ENCODE measurements around the gene CHSY3.

DNA sequence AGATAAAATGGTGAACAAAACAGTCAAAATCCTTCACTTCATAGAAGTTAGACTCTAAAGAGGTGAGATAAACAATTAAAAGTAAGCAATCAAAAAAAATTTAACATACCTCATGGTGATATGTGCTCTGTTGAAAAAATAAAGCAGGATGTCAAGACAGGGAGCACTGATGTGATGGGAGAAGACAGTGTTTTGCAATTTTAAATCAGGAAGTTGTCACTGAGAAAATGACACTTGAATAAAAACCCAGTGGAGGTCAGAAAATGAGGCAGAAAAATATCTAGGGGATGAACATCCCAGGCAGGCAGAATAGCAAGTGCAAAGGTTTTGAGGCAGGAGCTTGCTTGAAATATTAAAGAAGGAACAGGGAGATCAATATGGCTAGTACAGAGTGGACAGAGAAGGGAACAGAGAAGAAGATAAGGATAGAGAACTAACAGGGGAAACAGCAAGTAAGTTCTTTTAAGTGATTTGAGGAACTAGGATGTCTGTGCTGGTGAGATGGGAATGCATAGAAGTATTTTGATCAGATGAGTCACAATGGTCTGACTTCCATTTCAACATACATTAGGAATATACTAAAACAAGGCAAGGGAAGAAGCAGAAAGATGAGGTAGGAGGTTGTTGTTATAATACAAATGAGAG is 130.4 kb downstream of the CHSY3 start:
- no peak for TF ChIP-seq POLR2A (IDR thresholded peaks at IDR 0.05)
- TF ChIP-seq, protein P1, sequence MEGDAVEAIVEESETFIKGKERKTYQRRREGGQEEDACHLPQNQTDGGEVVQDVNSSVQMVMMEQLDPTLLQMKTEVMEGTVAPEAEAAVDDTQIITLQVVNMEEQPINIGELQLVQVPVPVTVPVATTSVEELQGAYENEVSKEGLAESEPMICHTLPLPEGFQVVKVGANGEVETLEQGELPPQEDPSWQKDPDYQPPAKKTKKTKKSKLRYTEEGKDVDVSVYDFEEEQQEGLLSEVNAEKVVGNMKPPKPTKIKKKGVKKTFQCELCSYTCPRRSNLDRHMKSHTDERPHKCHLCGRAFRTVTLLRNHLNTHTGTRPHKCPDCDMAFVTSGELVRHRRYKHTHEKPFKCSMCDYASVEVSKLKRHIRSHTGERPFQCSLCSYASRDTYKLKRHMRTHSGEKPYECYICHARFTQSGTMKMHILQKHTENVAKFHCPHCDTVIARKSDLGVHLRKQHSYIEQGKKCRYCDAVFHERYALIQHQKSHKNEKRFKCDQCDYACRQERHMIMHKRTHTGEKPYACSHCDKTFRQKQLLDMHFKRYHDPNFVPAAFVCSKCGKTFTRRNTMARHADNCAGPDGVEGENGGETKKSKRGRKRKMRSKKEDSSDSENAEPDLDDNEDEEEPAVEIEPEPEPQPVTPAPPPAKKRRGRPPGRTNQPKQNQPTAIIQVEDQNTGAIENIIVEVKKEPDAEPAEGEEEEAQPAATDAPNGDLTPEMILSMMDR (IDR thresholded peaks at IDR 0.05) = no peak
